ENCODE results near the gene CCDC141.
"Not testable (repeated sequence)": the region's sequence is repeated elsewhere in the genome, so short reads cannot be mapped to it uniquely, and the experiment has no call there.

Gene CCDC141

GRCh38 chr2:179049546-179050311 is at the start of gene CCDC141:
Gene CCDC141 (minus strand): TSS chr2:179050137. CDS start chr2:179049941, 196 bp downstream.
- DNase-seq (ENCODE audit: low read depth), result no peak

GRCh38 chr2:179098080-179098689 is 48.2 kb upstream of the CCDC141 start:
- no peak for DNase-seq (ENCODE audit: low read depth)

GRCh38 chr2:179097131-179097530 is 47.2 kb upstream of the CCDC141 start:
- DNase-seq (ENCODE audit: low read depth), result no peak

GRCh38 chr2:179096090-179096489 is 46.2 kb upstream of the CCDC141 start:
- DNase-seq (ENCODE audit: low read depth), result no peak

GRCh38 chr2:179092912-179093311 is 43.0 kb upstream of the CCDC141 start:
- not testable (repeated sequence) for DNase-seq (ENCODE audit: low read depth)

GRCh38 chr2:179082697-179083096 is 32.8 kb upstream of the CCDC141 start:
- DNase-seq (ENCODE audit: low read depth), result no peak

GRCh38 chr2:179081954-179082353 is 32.0 kb upstream of the CCDC141 start:
- no peak for DNase-seq (ENCODE audit: low read depth)

GRCh38 chr2:179072527-179072926 is 22.6 kb upstream of the CCDC141 start:
- DNase-seq (ENCODE audit: low read depth), result no peak

- DNase-seq (ENCODE audit: low read depth), result no peak
These were observed 21.9 kb upstream of the CCDC141 start for GRCh38 chr2:179071810-179072355.

- DNase-seq (ENCODE audit: low read depth), result no peak
These were observed 21.0 kb upstream of the CCDC141 start for GRCh38 chr2:179070895-179071294.

- DNase-seq (ENCODE audit: low read depth), result no peak
These were observed 19.7 kb upstream of the CCDC141 start for GRCh38 chr2:179069685-179070084.

GRCh38 chr2:179068991-179069643 is 19.2 kb upstream of the CCDC141 start:
- DNase-seq (ENCODE audit: low read depth), result no peak

GRCh38 chr2:179059026-179059700 is 9.2 kb upstream of the CCDC141 start:
- no peak for DNase-seq (ENCODE audit: low read depth)

- DNase-seq (ENCODE audit: low read depth), result no peak
These were observed 7.8 kb upstream of the CCDC141 start for GRCh38 chr2:179057737-179058136.

GRCh38 chr2:179053568-179053967 is 3.6 kb upstream of the CCDC141 start:
- not testable (repeated sequence) for DNase-seq (ENCODE audit: low read depth)

GRCh38 chr2:179051250-179051649 is 1.3 kb upstream of the CCDC141 start:
- no peak for DNase-seq (ENCODE audit: low read depth)

- no peak for DNase-seq (ENCODE audit: low read depth)
These were observed 818 bp upstream of the CCDC141 start for GRCh38 chr2:179050755-179051154.

GRCh38 chr2:179049203-179049545 is 763 bp downstream of the CCDC141 start:
- DNase-seq (ENCODE audit: low read depth), result no peak

GRCh38 chr2:179048099-179048498 is 1.8 kb downstream of the CCDC141 start:
- DNase-seq (ENCODE audit: low read depth), result no peak

- DNase-seq (ENCODE audit: low read depth), result not testable (repeated sequence)
These were observed 4.3 kb downstream of the CCDC141 start for GRCh38 chr2:179045602-179046001.

GRCh38 chr2:179044500-179044899 is 5.4 kb downstream of the CCDC141 start:
- DNase-seq (ENCODE audit: low read depth), result no peak

- DNase-seq (ENCODE audit: low read depth), result no peak
These were observed 12.1 kb downstream of the CCDC141 start for GRCh38 chr2:179037807-179038206.

Measured in non-pigmented ciliary epithelial cell (primary cell).